Body of pancreas (tissue), 4 donors: ENCODE results near the gene IRAK3. TPM values are rescaled to one million over a fixed set of nuclear protein-coding genes. Genes with fewer than 3 reads are reported as not detected.
"Not testable (repeated sequence)": the region's sequence is repeated elsewhere in the genome, so short reads cannot be mapped to it uniquely, and the experiment has no call there.

ENCODE experiments used
- ATAC-seq: fragments of 150-250 bp; one replicate; pipeline ENCODE4 v1.9.1; 2016
- DNase-seq, 4 donors: peaks; one replicate each; pipeline ENCODE4 v3.0.0-alpha.2; 2019
- H3K27ac ChIP-seq, 4 donors: fragments of 200-600 bp; sonication (generic); 1 replicate in 3 of 4; 2 replicates in 1 of 4; pipeline versions ENCODE4 v1.5.1 to v1.6.1; 2016 to 2019; ENCODE audit warnings: mild to moderate bottlenecking in 1 of 4, mixed read lengths in 1 of 4, moderate library complexity in 1 of 4
- H3K27me3 ChIP-seq, 2 donors: fragments of 200-600 bp; sonication (generic); one replicate each; pipeline ENCODE4 v1.6.0; 2016; ENCODE audit warnings: mild to moderate bottlenecking in 1 of 2
- H3K36me3 ChIP-seq, 2 donors: fragments of 200-600 bp; sonication (generic); replicated peaks in 1 of 2; 2 replicates each; pipeline ENCODE4 v1.5.1; 2016; ENCODE audit warnings: low read depth in 2 of 2; ENCODE audit not compliant: insufficient read depth in 1 of 2
- H3K4me1 ChIP-seq: fragments of 200-600 bp; sonication (generic); one replicate; pipeline ENCODE4 v1.6.0; 2016
- H3K4me3 ChIP-seq, 2 donors: fragments of 200-600 bp; sonication (generic); 1 replicate in 1 of 2; 2 replicates in 1 of 2; pipeline ENCODE4 v1.5.1; 2016 to 2019
- H3K9me3 ChIP-seq, 3 donors: fragments of 200-600 bp; sonication (generic); 1 replicate in 2 of 3; 2 replicates in 1 of 3; pipeline ENCODE4 v1.5.1; 2016
- POLR2A ChIP-seq, 3 donors: fragments of 450-650 bp; IDR thresholded peaks; one replicate each; pipeline ENCODE4 v1.6.1; 2016; ENCODE audit warnings: antibody characterized with exemption in 3 of 3, mild to moderate bottlenecking in 2 of 3
- WGBS, 2 donors: methylation state at CpG; one replicate each; pipeline ENCODE4 v1.1.5; 2017; 5-methylcytosine and 5-hydroxymethylcytosine counted together
- intact Hi-C: fragments of 100-400 bp; cut with DNase I; formaldehyde crosslinking; loops from one replicate; pipeline ENCODE4 v1.15.1; 2023
- total RNA-seq, 2 donors: library from RNA; depleted of rRNA; stranded (reverse); fragments of >200 nt; gene quantifications; one replicate each; pipeline ENCODE4 v1.1.0, GENCODE V29; 2016
- TF ChIP-seq, protein P1 (sequence below), 7 experiments: fragments of 450-650 bp in 4 of 7; fragments of 200-600 bp in 3 of 7; sonication (generic) in 3 of 7; IDR thresholded peaks; one replicate each; pipeline ENCODE4 v1.5.1; 2016 to 2019; ENCODE audit warnings: antibody characterized with exemption in 7 of 7

IRAK3 gene
- total RNA-seq, 2 donors from 2014 or later = 6.2 to 6.3 TPM

DNA sequence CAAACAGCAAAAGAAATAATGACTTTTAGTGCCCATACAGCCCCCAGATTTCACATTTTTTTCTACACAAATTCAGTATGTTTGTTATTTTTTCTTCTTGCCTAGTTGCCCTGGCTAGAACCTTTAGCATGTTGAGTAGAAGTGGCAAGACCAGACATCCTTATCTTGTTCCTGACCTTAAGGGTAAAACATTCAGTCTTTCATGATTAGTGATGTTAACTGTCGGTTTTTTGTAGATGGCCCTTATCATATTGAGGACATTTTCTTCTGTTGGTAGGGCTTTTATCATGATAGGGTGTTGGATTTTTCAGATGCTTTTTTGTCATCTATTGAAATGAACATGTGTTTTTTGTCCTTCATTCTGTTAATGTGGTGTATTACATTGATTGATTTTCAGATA is 17.1 kb downstream of the IRAK3 start:
- Histone ChIP-seq H3K27ac (no peak overlapping the region), H3K27me3 (no peaks in the 10 kb centered on the region), H3K36me3 (no peaks in the 10 kb centered on the region), H3K9me3 (no peaks in the 10 kb centered on the region), H3K4me1 (no peaks in the 10 kb centered on the region), H3K4me3 (no peak overlapping the region)
- TF ChIP-seq, protein P1, sequence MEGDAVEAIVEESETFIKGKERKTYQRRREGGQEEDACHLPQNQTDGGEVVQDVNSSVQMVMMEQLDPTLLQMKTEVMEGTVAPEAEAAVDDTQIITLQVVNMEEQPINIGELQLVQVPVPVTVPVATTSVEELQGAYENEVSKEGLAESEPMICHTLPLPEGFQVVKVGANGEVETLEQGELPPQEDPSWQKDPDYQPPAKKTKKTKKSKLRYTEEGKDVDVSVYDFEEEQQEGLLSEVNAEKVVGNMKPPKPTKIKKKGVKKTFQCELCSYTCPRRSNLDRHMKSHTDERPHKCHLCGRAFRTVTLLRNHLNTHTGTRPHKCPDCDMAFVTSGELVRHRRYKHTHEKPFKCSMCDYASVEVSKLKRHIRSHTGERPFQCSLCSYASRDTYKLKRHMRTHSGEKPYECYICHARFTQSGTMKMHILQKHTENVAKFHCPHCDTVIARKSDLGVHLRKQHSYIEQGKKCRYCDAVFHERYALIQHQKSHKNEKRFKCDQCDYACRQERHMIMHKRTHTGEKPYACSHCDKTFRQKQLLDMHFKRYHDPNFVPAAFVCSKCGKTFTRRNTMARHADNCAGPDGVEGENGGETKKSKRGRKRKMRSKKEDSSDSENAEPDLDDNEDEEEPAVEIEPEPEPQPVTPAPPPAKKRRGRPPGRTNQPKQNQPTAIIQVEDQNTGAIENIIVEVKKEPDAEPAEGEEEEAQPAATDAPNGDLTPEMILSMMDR (IDR thresholded peaks at IDR 0.05) = no peak
- TF ChIP-seq POLR2A (IDR thresholded peaks at IDR 0.05) = no peak
- intact Hi-C loops = no loop called here
- DNase-seq (no peak), ATAC-seq (no peak)
- WGBS, 2 donors = 45 to 57% methylated on average over 1 of the region's 1 CpG

DNA sequence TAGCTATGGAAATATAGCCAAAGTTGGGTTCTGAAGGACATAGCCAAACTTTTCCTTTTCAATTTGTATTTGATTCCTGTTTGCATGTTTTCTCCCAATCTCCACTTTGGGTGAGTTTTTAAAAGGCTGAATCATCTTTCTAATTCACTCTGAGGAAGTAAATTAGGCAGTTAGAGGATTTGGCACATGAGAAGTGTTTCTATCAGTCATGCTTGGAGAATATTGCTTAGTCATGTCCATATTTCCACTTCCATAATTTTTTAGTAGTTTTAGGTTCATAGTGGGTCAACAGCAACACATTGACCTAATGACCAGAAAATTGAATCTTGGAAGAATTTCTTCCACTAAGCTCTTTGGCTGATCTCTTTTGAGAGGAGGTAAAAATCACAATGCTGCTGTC is 21.8 kb downstream of the IRAK3 start:
- Histone ChIP-seq H3K9me3 (no peaks in the 10 kb centered on the region), H3K4me1 (no peaks in the 10 kb centered on the region), H3K4me3 (no peak overlapping the region), H3K27ac (no peak overlapping the region), H3K36me3 (no peaks in the 10 kb centered on the region), H3K27me3 (no peaks in the 10 kb centered on the region)
- ATAC-seq (no peak), DNase-seq (no peak)
- TF ChIP-seq POLR2A (IDR thresholded peaks at IDR 0.05) = no peak
- TF ChIP-seq, protein P1 (IDR thresholded peaks at IDR 0.05) = no peak
- intact Hi-C loops = no loop called here

DNA sequence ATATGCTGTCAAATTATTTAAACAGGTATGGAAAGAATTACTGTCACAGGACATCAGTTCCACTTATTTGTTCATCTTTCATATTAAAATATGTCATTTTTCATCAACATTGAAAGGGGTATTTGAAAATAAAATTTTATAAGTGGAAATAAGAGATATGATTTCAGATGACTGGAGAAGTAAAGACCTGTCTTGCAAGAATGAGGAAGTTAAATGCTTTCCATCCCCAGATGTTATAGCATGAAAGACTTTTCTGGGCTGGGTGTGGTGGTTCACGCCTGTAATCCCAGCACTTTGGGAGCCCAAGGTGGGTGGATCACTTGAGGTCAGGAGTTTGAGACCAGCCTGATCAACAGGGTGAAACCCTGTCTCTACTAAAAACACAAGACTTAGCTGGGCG is 22.6 kb downstream of the IRAK3 start:
- H3K36me3 ChIP-seq, H3K4me1 ChIP-seq, intact Hi-C loops, ATAC-seq, H3K27me3 ChIP-seq, H3K4me3 ChIP-seq, DNase-seq, H3K9me3 ChIP-seq, H3K27ac ChIP-seq: not testable (repeated sequence)
- WGBS, 2 donors = 69 to 81% methylated on average over 2 of the region's 2 CpGs

DNA sequence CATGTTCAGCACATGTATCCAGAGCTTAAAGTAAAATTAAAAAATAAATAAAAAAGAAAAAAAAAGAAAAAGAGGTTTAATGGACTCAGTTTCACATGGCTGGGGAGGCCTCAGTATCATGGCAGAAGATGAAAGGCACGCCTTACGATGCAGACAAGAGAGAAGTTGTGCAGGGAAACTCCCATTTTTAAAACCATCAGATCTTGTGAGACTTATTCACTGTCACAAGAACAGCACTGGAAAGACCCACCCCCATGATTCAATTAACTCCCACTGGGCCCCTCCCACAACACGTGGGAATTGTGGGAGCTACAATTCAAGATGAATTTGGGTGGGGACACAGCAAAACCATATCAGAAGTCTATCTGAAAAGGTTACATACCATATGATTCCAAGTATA is 24.0 kb downstream of the IRAK3 start:
- WGBS, 2 donors = 62 to 68% methylated on average over 3 of the region's 3 CpGs
- intact Hi-C loops, H3K4me3 ChIP-seq, H3K27me3 ChIP-seq, H3K27ac ChIP-seq, DNase-seq, H3K4me1 ChIP-seq, H3K9me3 ChIP-seq, ATAC-seq, H3K36me3 ChIP-seq: not testable (repeated sequence)

DNA sequence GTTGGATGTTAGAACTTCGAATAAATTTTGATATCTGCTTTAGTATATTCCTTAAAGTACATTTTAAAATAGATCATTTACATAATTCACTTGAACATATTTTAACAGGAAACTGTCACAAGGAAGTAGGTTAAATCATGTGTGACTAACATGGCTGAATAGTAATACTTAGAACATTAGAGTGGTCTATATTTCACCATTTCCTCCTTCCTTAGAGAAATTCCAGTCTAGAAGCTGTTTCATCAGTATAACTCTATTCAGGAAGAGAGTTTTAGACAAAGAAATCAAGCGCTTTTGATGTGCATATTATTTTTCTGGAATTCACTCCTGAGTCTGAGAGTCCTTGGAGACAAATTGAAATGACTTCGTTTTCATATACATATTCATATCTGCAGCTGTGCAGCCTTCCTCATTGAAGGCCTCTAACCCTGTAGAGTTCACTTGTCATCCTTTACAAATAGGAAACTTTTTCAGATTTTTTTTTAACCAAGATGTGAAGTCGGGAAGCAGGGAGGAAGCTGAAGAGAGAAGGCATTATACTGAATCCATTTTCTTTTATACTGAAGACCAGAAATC is 28.4 kb downstream of the IRAK3 start:
- Histone ChIP-seq H3K9me3 (no peaks in the 10 kb centered on the region), H3K4me1 (no peaks in the 10 kb centered on the region), H3K36me3 (no peaks in the 10 kb centered on the region), H3K27ac (no peak overlapping the region), H3K4me3 (no peak overlapping the region), H3K27me3 (no peaks in the 10 kb centered on the region)
- intact Hi-C loops = no loop called here
- WGBS, 2 donors = 50 to 67% methylated on average over 4 of the region's 4 CpGs
- ATAC-seq (no peak), DNase-seq (no peak)
- TF ChIP-seq, protein P1 (IDR thresholded peaks at IDR 0.05) = no peak
- TF ChIP-seq POLR2A (IDR thresholded peaks at IDR 0.05) = no peak

DNA sequence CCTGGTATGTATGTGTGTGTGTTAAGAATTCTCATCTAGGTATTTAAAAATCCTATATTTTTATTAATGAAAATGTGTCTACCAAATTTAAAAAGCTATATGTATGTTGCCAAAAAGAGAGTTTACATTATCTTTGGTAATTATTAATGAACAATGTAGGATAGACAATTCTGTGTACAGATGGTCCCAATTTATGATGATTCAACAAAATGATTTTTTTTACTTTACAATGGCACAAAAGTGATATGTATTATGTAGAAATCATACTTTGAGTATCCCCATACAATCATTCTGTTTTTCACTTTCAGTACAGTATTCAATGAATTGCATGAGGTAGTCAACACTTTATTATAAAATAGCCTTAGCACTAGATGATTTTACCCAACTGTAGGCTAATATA is 39.4 kb downstream of the IRAK3 start:
- intact Hi-C loops = no loop called here

More for the DNA sequence above, 39.4 kb downstream of the IRAK3 start:
- Histone ChIP-seq H3K4me3 (no peak overlapping the region), H3K36me3 (no peaks in the 10 kb centered on the region), H3K27ac (no peak overlapping the region), H3K4me1 (no peaks in the 10 kb centered on the region), H3K9me3 (no peaks in the 10 kb centered on the region), H3K27me3 (no peaks in the 10 kb centered on the region)
- no peak for ATAC-seq
- TF ChIP-seq, protein P1 (IDR thresholded peaks at IDR 0.05) = no peak
- TF ChIP-seq POLR2A (IDR thresholded peaks at IDR 0.05) = no peak
- no peak for DNase-seq
